Esophagus muscularis mucosa (tissue), 4 donors: ENCODE measurements around the gene CHAT. TPM values are rescaled to one million over a fixed set of nuclear protein-coding genes. Genes with fewer than 3 reads are reported as not detected.

Experiments
- DNase-seq: peaks from one replicate; pipeline ENCODE4 v3.0.0-alpha.2; 2017; ENCODE audit errors: extremely low spot score
- H3K27ac ChIP-seq, 4 donors: fragments of 200-600 bp; sonication (generic); replicated peaks in 1 of 4; 1 replicate in 3 of 4; 2 replicates in 1 of 4; pipeline ENCODE4 v1.5.1; 2016 to 2019; ENCODE audit warnings: mild to moderate bottlenecking in 1 of 4
- H3K27me3 ChIP-seq, 4 donors: fragments of 200-600 bp; sonication (generic); one replicate each; pipeline versions ENCODE4 v1.5.1 to v1.6.0; 2016 to 2019
- H3K36me3 ChIP-seq, 4 donors: fragments of 200-600 bp; sonication (generic); one replicate each; pipeline ENCODE4 v1.5.1; 2016 to 2019
- H3K4me1 ChIP-seq, 4 donors: fragments of 200-600 bp; sonication (generic); one replicate each; pipeline ENCODE4 v1.5.1; 2016 to 2019
- H3K4me3 ChIP-seq, 4 donors: fragments of 200-600 bp; sonication (generic); 1 replicate in 2 of 4; 2 replicates in 2 of 4; pipeline ENCODE4 v1.5.1; 2016 to 2019; ENCODE audit warnings: mild to moderate bottlenecking in 4 of 4, moderate library complexity in 1 of 4
- H3K9me3 ChIP-seq, 4 donors: fragments of 200-600 bp; sonication (generic); 1 replicate in 3 of 4; 2 replicates in 1 of 4; pipeline ENCODE4 v1.5.1; 2016 to 2019
- CTCF ChIP-seq, 3 experiments: fragments of 200-600 bp in 2 of 3; fragments of 450-650 bp in 1 of 3; sonication (generic) in 2 of 3; IDR thresholded peaks; one replicate each; pipeline ENCODE4 v1.5.1; 2017 to 2019; ENCODE audit warnings: antibody characterized with exemption in 3 of 3, mild to moderate bottlenecking in 2 of 3, moderate library complexity in 1 of 3
- EP300 ChIP-seq: sonication (generic); formaldehyde crosslinking; IDR thresholded peaks from one replicate; pipeline ENCODE4 v1.6.1; 2017; ENCODE audit warnings: antibody characterized with exemption
- POLR2A ChIP-seq: fragments of 450-650 bp; IDR thresholded peaks from one replicate; pipeline ENCODE4 v1.6.1; 2017; ENCODE audit warnings: antibody characterized with exemption, moderate library complexity, mild to moderate bottlenecking, low read depth
- POLR2AphosphoS5 ChIP-seq, 2 donors: sonication (generic); formaldehyde crosslinking; IDR thresholded peaks; one replicate each; pipeline ENCODE4 v1.6.1; 2017; ENCODE audit warnings: antibody characterized with exemption in 2 of 2
- WGBS: methylation state at CpG from one replicate; pipeline ENCODE4 v1.1.5; 2018; 5-methylcytosine and 5-hydroxymethylcytosine counted together
- intact Hi-C: fragments of 100-400 bp; cut with DNase I; formaldehyde crosslinking; loops from one replicate; pipeline ENCODE4 v1.15.1; 2023
- total RNA-seq, 4 donors: library from RNA; depleted of rRNA; stranded (reverse); fragments of >200 nt; gene quantifications; one replicate each; pipeline versions ENCODE4 v1.1.0 to v1.2.1, GENCODE V29; 2016

The CHAT gene
- total RNA-seq, 4 donors from 2014 or later: 0.17 TPM; not detected in 3

GRCh38 chr10:49605939-49606509, 7.8 kb upstream of the CHAT start:
- H3K27ac ChIP-seq: no peak overlapping the region
- no peak for DNase-seq
- H3K27me3 ChIP-seq: peaks cover 0 to 93% (median 34%) of the 10 kb centered on the region in 4 donors
- TF ChIP-seq CTCF (IDR thresholded peaks at IDR 0.05) (no peak), POLR2AphosphoS5 (IDR thresholded peaks at IDR 0.05) (no peak), POLR2A (no peak), EP300 (no peak)
- H3K4me1 ChIP-seq: peaks cover 5 to 29% (median 22%) of the 10 kb centered on the region in 4 donors
- no peaks in the 10 kb centered on the region for H3K9me3 ChIP-seq
- no peaks in the 10 kb centered on the region for H3K36me3 ChIP-seq
- no peak overlapping the region for H3K4me3 ChIP-seq
- 40% methylated on average over 2 of the region's 3 CpGs for WGBS
- intact Hi-C loops: no loop called here

GRCh38 chr10:49606981-49607535, 6.8 kb upstream of the CHAT start:
- intact Hi-C loops: no loop called here
- DNase-seq: no peak
- Histone ChIP-seq H3K36me3 (no peaks in the 10 kb centered on the region), H3K27ac (no peak overlapping the region), H3K9me3 (no peaks in the 10 kb centered on the region), H3K4me3 (no peak overlapping the region), H3K27me3 (peaks cover 0 to 95% (median 43%) of the 10 kb centered on the region in 4 donors), H3K4me1 (peaks cover 5 to 39% (median 31%) of the 10 kb centered on the region in 4 donors)
- 6% methylated on average over 21 of the region's 22 CpGs for WGBS
- no peak for TF ChIP-seq POLR2AphosphoS5 (IDR thresholded peaks at IDR 0.05)
- no peak for TF ChIP-seq POLR2A
- no peak for TF ChIP-seq CTCF (IDR thresholded peaks at IDR 0.05)
- TF ChIP-seq EP300: no peak

- peaks cover 5 to 42% (median 31%) of the 10 kb centered on the region in 4 donors for H3K4me1 ChIP-seq
- no peak for TF ChIP-seq POLR2AphosphoS5 (IDR thresholded peaks at IDR 0.05)
- TF ChIP-seq EP300: no peak
- TF ChIP-seq CTCF (IDR thresholded peaks at IDR 0.05): no peak
- no peak for TF ChIP-seq POLR2A
- no peak overlapping the region for H3K27ac ChIP-seq
- no peak for DNase-seq
- H3K27me3 ChIP-seq: peaks cover 0 to 95% (median 55%) of the 10 kb centered on the region in 4 donors
- WGBS: 10% methylated on average over 14 of the region's 14 CpGs
- no peak overlapping the region for H3K4me3 ChIP-seq
- H3K9me3 ChIP-seq: no peaks in the 10 kb centered on the region
- H3K36me3 ChIP-seq: no peaks in the 10 kb centered on the region
- intact Hi-C loops: no loop called here
Measured at GRCh38 chr10:49608166-49609005, 5.5 kb upstream of the CHAT start.

GRCh38 chr10:49609006-49609282, 4.9 kb upstream of the CHAT start:
- H3K4me1 ChIP-seq: peaks cover 5 to 46% (median 32%) of the 10 kb centered on the region in 4 donors

More at GRCh38 chr10:49609006-49609282, 4.9 kb upstream of the CHAT start:
- TF ChIP-seq POLR2A: no peak
- no peak for TF ChIP-seq CTCF (IDR thresholded peaks at IDR 0.05)
- no peak for TF ChIP-seq EP300
- TF ChIP-seq POLR2AphosphoS5 (IDR thresholded peaks at IDR 0.05): no peak
- Histone ChIP-seq H3K27me3 (peaks cover 0 to 99% (median 58%) of the 10 kb centered on the region in 4 donors), H3K9me3 (no peaks in the 10 kb centered on the region), H3K36me3 (no peaks in the 10 kb centered on the region), H3K27ac (no peak overlapping the region), H3K4me3 (no peak overlapping the region)
- intact Hi-C loops: no loop called here
- DNase-seq: no peak
- 0% methylated on average over 1 of the region's 19 CpGs for WGBS
